ENCODE data around the gene ACBD4. TPM values are rescaled to one million over a fixed set of nuclear protein-coding genes. Genes with fewer than 3 reads are reported as not detected.

ACBD4 gene, protein sequence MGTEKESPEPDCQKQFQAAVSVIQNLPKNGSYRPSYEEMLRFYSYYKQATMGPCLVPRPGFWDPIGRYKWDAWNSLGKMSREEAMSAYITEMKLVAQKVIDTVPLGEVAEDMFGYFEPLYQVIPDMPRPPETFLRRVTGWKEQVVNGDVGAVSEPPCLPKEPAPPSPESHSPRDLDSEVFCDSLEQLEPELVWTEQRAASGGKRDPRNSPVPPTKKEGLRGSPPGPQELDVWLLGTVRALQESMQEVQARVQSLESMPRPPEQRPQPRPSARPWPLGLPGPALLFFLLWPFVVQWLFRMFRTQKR
- total RNA-seq (2014; rRNA removed; shearing (Covaris generic)), result 1.7 and 3.3 TPM in 2 replicates
- polyA plus RNA-seq (2015; cell fraction: cytosol; rRNA removed), result 4.2 and 5.6 TPM in 2 replicates
- polyA plus RNA-seq (2015; cell fraction: nucleus; rRNA removed), result 13.5 and 22.8 TPM in 2 replicates

DNA sequence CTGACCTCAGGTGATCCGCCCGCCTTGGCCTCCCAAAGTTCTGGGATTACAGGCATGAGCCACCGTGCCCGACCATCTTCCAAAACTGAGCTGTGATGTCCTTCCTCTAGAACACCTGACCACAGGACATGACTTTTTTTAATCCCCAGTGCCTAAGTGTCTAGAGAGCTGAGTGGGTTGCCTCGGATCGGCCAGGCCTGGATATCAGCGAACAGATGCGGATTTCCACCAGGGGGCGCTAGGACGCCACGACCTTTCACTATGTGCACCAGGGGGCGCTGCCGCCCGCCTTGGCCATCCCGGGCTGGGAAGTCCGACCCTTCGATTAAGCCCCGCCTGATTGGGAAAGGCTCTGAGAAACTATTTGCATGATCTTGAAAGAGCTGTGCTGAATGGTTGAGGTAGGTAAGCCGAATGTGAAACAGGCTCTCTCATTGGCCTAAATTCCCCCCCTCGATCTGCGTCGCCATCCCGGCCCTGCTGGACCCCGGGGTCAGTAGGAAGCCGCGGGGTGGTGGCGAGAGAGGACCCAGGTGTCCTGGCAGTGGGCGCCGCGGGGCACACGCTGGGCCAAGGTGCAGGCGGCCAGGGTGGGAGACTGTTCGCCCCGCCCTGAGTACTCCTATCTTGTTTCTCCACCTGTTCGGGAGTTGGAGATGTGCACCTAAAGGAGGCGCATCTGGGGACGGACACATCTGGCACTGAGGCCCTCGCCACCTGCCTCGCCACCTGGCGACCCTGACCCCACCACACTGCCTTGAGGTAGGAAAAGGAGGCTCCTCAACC is at the start of gene ACBD4:
TSS of gene ACBD4 (plus strand) at position 496 of the 786 bp plus-strand sequence. CDS start 458 bp downstream, outside the sequence.
- DNase-seq (ENCODE audit: low read depth, low spot score), result peak; percentile 98
- in situ Hi-C loops (cut with HindIII; ENCODE audit: low pct_unique_long_range_greater_than_20kb, low sequenced_read_pairs), result no loop called here

DNA sequence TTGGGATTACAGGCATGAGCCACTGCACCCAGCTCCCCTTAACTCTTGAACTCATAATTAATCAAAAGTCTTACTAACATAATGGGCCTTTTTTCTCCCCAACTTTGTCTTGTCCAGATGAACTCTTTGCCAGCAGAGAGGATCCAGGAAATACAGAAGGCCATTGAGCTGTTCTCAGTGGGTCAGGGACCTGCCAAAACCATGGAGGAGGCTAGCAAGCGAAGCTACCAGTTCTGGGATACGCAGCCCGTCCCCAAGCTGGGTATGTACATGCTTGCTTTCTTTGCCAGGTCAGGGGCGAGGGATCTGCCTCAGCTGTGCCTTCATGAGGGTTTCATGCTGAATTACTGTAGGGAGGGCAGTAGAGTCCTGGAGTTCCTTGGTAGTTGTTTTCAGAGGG is 49.1 kb upstream of the ACBD4 start:
- in situ Hi-C loops (cut with HindIII; ENCODE audit: low pct_unique_long_range_greater_than_20kb, low sequenced_read_pairs), result no loop called here
- DNase-seq (ENCODE audit: low read depth, low spot score), result no peak

DNA sequence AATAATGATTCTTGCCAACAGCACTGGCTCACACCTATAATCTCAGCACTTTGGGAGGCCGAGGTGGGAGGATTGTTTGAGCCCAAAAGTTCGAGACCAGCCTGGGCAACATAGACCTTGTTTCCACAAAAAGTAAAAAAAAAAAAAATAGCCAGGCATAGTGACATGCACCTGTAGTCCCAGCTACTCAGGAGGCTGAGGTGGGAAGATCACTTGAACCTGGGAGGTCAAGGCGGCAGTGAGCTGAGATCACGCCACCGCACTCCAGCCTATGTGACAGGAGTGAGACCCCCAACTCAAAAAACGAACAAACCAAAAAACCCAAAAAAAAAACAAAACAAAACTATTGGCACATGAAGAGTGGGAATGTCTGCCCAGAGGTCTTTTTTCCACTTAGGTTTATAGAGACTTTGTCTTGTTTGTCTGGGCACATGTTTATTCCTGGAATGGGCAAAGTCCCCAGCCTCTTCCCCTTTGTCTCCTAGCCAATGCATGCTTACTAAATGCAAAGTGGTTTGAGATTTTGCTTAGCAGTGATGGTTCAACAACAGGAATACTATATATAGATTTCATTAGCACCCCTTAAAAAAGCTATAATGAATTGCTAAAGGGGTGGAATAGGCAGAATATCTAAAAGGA is 48.5 kb upstream of the ACBD4 start:
- in situ Hi-C loops (cut with HindIII; ENCODE audit: low pct_unique_long_range_greater_than_20kb, low sequenced_read_pairs), result no loop called here
- DNase-seq (ENCODE audit: low read depth, low spot score), result no peak

DNA sequence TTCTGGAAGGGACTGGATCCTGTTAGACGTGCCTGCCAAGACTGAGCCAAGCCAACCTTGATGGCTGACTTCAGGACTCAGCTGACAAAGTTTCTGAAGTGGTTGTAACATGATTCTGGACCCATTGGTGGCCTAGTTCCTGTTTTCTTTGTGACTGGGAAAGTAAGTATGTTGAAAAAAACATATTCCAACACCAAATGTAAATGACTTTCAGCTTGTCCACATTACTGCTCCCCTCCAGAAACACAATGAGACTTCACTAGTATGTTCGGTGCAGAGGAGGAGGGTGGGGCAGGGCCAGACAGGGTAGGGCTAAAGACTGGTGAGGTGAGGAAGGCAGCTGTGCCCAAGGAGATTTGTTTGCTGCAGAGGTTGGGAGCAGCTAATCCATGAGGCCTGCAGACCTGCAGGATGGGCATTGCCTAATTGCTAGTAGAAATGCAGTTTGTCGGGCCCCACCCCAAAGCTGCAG is 47.9 kb upstream of the ACBD4 start:
- DNase-seq (ENCODE audit: low read depth, low spot score), result no peak
- in situ Hi-C loops (cut with HindIII; ENCODE audit: low pct_unique_long_range_greater_than_20kb, low sequenced_read_pairs), result no loop called here

DNA sequence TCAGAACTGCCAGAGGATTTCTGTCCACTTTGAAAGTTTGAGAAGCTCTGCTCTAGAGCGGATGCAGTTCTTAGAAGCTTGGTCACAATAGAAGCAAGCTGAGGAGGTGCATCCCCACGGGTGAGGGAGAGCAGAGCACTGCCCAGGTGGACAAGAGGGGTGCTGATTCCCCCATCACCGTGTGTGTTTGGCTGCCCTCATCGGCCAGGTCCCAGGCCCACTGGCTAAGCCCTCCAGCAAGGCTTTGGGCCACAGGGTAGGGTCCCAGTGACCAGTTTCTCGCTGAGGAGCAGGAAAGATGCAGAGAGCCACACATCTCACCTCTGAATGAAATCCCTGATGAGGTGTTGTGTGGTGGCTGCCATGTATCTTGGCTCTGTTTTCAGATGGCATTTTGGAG is 47.5 kb upstream of the ACBD4 start:
- in situ Hi-C loops (cut with HindIII; ENCODE audit: low pct_unique_long_range_greater_than_20kb, low sequenced_read_pairs), result no loop called here
- no peak for DNase-seq (ENCODE audit: low read depth, low spot score)

DNA sequence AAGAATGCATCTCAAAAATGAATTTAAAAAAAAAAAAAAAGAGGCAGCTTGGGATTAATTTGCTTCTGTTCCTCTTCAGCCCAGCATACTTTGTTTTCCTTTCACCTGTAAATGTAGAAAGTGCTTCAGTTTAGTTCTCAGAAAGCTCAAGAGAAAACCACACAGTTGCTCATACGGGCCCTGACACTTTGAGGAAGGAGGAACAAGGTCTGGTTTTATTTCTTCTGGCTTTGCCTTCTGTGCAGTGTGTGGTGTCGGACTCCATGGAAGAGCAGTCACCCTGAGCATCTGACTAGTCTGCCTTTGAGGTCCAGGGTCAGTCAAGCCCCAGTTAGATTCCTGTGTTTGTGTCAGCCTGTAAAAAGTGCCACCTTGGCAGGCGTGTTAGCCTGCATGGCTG is 46.7 kb upstream of the ACBD4 start:
- in situ Hi-C loops (cut with HindIII; ENCODE audit: low pct_unique_long_range_greater_than_20kb, low sequenced_read_pairs), result no loop called here
- DNase-seq (ENCODE audit: low read depth, low spot score), result no peak

DNA sequence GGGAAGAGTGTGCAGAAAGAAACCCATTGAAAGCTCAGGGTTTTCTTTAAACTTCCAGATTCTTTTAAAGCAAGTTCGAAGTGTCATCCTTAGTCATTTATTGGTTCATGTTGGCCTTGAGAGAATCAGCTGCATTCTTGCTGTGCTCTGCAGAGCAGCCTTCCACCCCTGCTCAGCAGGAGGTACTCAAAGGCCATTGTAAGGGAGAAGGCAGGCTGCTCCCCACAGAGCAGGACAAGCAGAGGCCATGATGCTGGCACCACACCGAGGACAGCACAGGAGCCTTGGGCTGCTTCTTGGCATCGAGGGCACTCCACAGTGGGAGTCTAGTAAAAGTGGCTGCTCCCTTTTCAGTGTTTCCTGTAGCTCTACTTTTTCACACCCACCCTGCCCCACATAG is 44.8 kb upstream of the ACBD4 start:
- in situ Hi-C loops (cut with HindIII; ENCODE audit: low pct_unique_long_range_greater_than_20kb, low sequenced_read_pairs), result no loop called here
- DNase-seq (ENCODE audit: low read depth, low spot score), result no peak

DNA sequence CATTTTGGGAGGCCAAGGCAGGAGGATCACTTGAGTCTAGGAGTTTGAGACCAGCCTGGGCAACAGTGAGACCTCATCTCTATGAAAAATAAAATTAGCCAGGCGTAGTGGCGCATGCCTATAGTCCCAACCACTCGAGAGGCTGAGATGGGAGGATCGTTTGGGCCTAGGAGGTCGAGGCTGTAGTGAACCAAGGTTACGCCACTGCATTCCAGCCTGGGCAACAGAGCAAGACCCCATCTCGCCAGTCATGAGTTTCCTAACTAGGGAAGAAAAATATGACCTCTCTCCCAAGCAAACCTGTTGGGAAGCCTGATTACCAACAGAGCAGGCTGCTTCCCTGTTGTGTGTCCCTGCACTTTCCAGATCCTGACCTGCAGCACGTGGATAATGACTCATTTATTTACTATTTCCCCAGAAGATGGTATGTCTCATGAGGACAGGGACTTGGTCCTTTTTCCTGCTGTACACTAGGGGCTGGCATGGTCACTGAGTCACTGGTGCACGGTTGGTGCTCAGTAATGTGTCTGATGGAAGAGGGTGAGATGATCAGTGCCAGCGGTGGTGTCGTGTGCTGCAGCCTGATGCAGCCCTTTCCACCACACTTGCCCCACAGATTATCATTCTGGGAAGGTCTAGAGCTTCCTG is 43.6 kb upstream of the ACBD4 start:
- DNase-seq (ENCODE audit: low read depth, low spot score), result no peak
- in situ Hi-C loops (cut with HindIII; ENCODE audit: low pct_unique_long_range_greater_than_20kb, low sequenced_read_pairs), result no loop called here

DNA sequence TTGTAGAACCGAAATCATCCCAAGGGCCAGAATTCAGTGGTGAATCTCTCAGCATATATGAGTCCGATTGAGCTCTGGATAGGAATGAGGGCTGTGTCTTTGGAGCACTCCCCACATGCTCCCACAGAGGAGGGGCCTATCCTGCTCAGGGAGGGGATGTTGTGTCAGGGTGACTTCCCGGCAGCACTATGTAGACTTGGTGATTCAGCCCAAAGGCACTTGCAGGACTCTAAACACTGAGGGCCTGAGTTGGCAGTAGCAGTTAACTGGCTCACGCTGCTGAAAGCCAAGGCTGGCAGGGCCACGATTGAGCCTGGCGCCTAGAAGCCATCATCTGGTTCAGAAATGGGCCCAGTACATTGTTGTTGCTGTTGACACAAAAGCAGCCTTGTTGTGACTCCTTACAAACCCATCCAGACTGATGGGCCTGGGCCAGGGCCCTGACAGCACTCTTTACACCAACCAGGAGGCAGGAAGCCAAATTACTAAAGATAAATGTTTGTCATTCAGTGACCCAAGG is 42.5 kb upstream of the ACBD4 start:
- peak; percentile 48 for DNase-seq (ENCODE audit: low read depth, low spot score)
- in situ Hi-C loops (cut with HindIII; ENCODE audit: low pct_unique_long_range_greater_than_20kb, low sequenced_read_pairs), result no loop called here

DNA sequence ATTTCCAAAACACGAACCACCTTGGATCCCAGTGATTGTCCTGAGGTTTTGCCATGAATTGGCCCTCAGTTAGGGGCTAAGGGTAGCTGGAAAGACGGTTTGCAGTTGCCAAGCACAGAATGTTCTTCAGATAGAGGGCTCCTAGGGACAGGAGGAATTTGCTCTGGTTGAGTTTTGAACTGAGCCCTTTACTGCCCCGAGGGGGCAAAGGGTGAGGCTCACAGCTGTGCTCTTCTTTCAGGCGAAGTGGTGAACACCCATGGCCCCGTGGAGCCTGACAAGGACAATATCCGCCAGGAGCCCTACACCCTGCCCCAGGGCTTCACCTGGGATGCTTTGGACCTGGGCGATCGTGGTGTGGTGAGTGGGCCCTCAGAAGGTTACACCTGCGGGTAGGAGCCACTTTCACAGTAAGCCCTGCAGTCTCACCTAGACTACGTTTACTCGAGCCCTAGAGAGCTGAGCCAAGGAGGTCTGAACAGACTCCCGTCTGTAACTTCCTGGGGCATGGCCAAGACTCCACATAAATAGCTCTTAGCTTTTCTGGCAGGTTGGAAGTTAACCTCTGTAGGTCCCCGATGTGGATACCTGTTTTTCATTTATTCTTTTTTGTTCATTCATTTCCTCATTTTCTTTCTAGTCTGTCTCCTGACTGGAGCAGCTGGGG is 41.9 kb upstream of the ACBD4 start:
- no peak for DNase-seq (ENCODE audit: low read depth, low spot score)
- in situ Hi-C loops (cut with HindIII; ENCODE audit: low pct_unique_long_range_greater_than_20kb, low sequenced_read_pairs), result no loop called here

DNA sequence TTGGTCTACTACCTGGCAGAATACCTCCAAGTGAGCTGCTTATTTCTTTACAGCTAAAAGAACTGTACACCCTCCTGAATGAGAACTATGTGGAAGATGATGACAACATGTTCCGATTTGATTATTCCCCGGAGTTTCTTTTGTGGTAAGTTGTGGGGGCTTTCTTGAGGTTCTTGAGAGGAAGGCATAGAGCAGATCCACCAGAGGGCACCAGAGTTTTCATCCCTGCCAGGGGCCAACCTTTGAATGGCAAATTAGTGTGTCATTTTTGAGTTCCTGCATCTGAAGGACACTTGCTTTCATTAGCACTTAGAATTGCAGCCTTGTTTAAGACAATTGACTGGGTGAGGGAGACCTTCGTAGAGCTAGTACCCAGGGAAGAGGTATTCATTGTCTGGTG is 39.3 kb upstream of the ACBD4 start:
- in situ Hi-C loops (cut with HindIII; ENCODE audit: low pct_unique_long_range_greater_than_20kb, low sequenced_read_pairs), result no loop called here
- DNase-seq (ENCODE audit: low read depth, low spot score), result peak; percentile 60

DNA sequence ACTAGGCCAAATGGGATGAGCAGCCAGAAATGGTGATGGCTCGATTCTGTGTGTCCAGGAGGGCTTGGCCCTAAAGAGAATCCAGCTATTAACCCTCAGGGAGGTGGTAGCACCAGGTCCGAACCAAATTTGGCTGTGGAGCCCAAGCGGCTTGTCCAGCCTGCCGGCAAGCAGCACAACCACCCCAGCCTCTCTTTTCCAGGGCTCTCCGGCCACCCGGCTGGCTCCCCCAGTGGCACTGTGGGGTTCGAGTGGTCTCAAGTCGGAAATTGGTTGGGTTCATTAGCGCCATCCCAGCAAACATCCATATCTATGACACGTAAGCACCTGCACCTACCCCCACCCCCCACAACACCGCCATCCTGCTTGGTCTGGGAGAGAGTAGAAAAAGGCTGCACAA is 38.6 kb upstream of the ACBD4 start:
- no peak for DNase-seq (ENCODE audit: low read depth, low spot score)
- in situ Hi-C loops (cut with HindIII; ENCODE audit: low pct_unique_long_range_greater_than_20kb, low sequenced_read_pairs), result no loop called here

DNA sequence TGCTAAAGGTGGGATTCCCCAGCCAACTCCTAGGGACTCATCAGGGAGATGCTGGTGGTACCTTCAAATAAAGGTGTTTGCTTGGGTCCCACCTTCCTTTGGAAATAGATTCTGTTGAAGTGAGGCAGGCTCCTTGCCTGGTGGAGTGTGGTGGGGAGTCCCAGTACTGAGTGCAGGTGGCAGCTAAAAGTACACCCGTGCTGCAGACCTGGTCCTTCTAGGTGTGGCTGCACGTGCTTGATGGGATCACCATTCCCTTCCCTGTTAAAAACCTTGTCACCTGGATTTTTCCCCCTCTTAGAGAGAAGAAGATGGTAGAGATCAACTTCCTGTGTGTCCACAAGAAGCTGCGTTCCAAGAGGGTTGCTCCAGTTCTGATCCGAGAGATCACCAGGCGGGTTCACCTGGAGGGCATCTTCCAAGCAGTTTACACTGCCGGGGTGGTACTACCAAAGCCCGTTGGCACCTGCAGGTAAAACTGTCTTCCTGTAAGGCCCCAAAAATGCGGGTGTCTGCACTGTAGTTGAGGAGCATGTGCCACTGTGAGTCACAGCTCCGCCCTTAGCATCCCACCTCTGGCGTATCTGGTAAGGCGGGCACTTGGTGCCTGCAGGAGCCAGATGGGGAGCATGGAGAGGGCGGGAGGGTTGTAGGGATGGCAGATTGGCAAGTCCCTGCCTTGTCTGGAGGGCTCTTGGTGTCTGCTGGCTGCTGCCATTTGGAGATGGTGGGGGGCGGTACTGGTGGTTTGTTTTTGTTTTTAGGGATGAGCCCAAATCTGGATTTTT is 37.2 kb upstream of the ACBD4 start:
- no peak for DNase-seq (ENCODE audit: low read depth, low spot score)

DNA sequence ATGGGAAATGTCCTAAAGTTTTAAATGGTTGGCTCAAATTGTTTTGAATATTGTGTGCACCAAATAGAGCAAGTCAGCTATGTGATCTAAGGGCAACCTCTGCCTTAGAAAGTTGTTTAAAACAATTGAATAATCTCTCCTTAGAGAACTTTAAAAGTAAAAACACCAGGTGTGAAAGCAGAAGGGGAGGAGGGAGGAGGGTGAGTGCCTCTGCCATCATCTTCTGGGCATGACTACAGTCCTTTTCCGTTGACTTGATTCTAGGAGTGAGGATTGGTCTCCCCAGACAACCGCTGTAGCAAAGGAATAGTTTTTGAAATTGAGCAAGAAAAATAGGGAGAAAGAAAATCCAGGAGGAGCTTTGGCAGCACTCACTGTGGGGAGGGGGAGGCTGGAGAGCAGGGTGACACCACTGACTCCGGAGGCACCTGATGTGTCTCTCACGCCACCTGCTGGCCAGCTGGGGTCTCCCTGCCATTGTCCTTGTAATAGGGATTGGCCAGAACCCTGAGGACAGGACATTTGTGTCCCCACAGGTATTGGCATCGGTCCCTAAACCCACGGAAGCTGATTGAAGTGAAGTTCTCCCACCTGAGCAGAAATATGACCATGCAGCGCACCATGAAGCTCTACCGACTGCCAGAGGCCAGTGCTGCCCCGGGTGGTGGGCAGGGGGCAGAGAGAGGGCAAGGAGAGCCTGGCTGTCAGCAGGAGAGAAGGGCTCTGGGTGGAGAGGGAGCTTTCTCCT is 36.4 kb upstream of the ACBD4 start:
- peak; percentile 76 for DNase-seq (ENCODE audit: low read depth, low spot score)
- in situ Hi-C loops (cut with HindIII; ENCODE audit: low pct_unique_long_range_greater_than_20kb, low sequenced_read_pairs), result no loop called here

More for the DNA sequence above, 37.2 kb upstream of the ACBD4 start:
- in situ Hi-C loops (cut with HindIII; ENCODE audit: low pct_unique_long_range_greater_than_20kb, low sequenced_read_pairs), result no loop called here

DNA sequence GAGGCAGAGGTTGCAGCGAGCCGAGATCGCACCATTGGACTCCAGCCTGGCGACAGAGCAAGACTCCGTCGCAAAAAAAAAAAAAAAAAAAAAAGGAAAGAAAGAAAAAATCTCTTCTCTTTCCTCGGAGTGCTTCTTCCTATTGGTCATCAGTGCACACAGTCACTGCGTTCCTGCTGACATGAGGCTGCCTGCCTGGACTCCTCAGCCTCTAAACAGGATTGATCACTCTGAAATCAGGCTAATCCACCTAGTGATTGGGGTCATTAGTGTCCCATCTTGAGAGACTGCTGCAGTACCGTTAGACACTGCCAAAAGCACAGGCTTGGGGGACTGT is 34.0 kb upstream of the ACBD4 start:
- in situ Hi-C loops (cut with HindIII; ENCODE audit: low pct_unique_long_range_greater_than_20kb, low sequenced_read_pairs), result no loop called here
- no peak for DNase-seq (ENCODE audit: low read depth, low spot score)
